Uterus (tissue), 2 donors: Measurements from ENCODE around the gene ABI3BP.

Source experiments
- CTCF ChIP-seq, 4 experiments: fragments of 200-600 bp in 2 of 4; fragments of 450-650 bp in 2 of 4; sonication (generic) in 2 of 4; IDR thresholded peaks; one replicate each; pipeline ENCODE4 v1.5.1; 2016 to 2019; ENCODE audit warnings: antibody characterized with exemption in 4 of 4, mild to moderate bottlenecking in 2 of 4, moderate library complexity in 1 of 4
- POLR2A ChIP-seq, 2 donors: fragments of 450-650 bp; IDR thresholded peaks; one replicate each; pipeline ENCODE4 v1.6.1; 2016; ENCODE audit warnings: antibody characterized with exemption in 2 of 2, mild to moderate bottlenecking in 1 of 2, moderate library complexity in 1 of 2

GRCh38 chr3:100789579-100789978 lies 203.6 kb downstream of the ABI3BP start:
- TF ChIP-seq CTCF (IDR thresholded peaks at IDR 0.05): no peak
- no peak for TF ChIP-seq POLR2A (IDR thresholded peaks at IDR 0.05)
